H1 (cell line): ENCODE results near the gene CDCA5. TPM values are rescaled to one million over a fixed set of nuclear protein-coding genes. Genes with fewer than 3 reads are reported as not detected.
A peak's percentile ranks its signal among the peaks of the same experiment; 100 is the strongest.

Source experiments
- CTCF ChIA-PET: fragments of 300-600 bp; sonication (Branson Sonifier 250); formaldehyde crosslinking; loops from one replicate; lab custom pipeline; 2021; ENCODE audit not compliant: partially characterized antibody; lab: Charles Lee
- POLR2A ChIA-PET: fragments of 300-600 bp; sonication (Branson Sonifier 250); formaldehyde crosslinking; loops from one replicate; lab custom pipeline; 2021; ENCODE audit warnings: inconsistent platforms; ENCODE audit not compliant: partially characterized antibody; lab: Charles Lee
- DNase-seq, 2 experiments: peaks; one replicate each; pipeline versions ENCODE4 v3.0.0 to v3.0.0-alpha.2; 2010 to 2022; ENCODE audit warnings: low spot score in 2 of 2, low read depth in 1 of 2, mixed read lengths in 1 of 2
- FAIRE-seq: peaks from 2 replicates; lab custom pipeline; 2011; peaks lifted over from hg19 to GRCh38; lab: Jason Lieb, UNC
- H2AFZ ChIP-seq: 2 replicates; pipeline ENCODE4 v1.8.1; 2012; ENCODE audit warnings: low read length, inconsistent platforms
- H2AK5ac ChIP-seq: 2 replicates; pipeline ENCODE4 v1.6.1; 2013; ENCODE audit warnings: low read depth, low read length
- H2BK120ac ChIP-seq: replicated peaks from 2 replicates; pipeline ENCODE3; 2013; ENCODE audit warnings: low read depth, low read length, inconsistent platforms
- H2BK12ac ChIP-seq: 2 replicates; pipeline ENCODE4 v1.6.1; 2013; ENCODE audit warnings: low read depth, low read length
- H2BK15ac ChIP-seq: 2 replicates; pipeline ENCODE4 v1.6.1; 2013; ENCODE audit warnings: low read length
- H2BK20ac ChIP-seq: 2 replicates; pipeline ENCODE4 v1.6.1; 2013; ENCODE audit warnings: low read length
- H2BK5ac ChIP-seq: 2 replicates; pipeline ENCODE4 v1.6.1; 2013; ENCODE audit warnings: low read depth, low read length
- H3K14ac ChIP-seq: 2 replicates; pipeline ENCODE4 v1.6.1; 2013; ENCODE audit warnings: inconsistent platforms; ENCODE audit not compliant: insufficient read length
- H3K18ac ChIP-seq: 2 replicates; pipeline ENCODE4 v1.6.1; 2013; ENCODE audit warnings: low read length; ENCODE audit errors: extremely low read depth
- H3K23ac ChIP-seq: 2 replicates; pipeline ENCODE4 v1.6.1; 2013; ENCODE audit warnings: inconsistent platforms; ENCODE audit not compliant: insufficient read length
- H3K23me2 ChIP-seq: 2 replicates; pipeline ENCODE4 v1.6.1; 2013; ENCODE audit warnings: low read depth, low read length
- H3K27ac ChIP-seq: 2 replicates; pipeline ENCODE4 v1.6.1; 2011; ENCODE audit warnings: low read depth, low read length, inconsistent platforms
- H3K27me3 ChIP-seq, 4 experiments: replicated peaks in 1 of 4; 1 replicate in 1 of 4; 2 replicates in 3 of 4; pipeline versions ENCODE4 v1.6.1 to v1.8.1; 2011 to 2013; ENCODE audit warnings: low read length in 3 of 4, mild to moderate bottlenecking in 3 of 4, inconsistent platforms in 2 of 4, mixed read lengths in 2 of 4, moderate library complexity in 1 of 4; ENCODE audit not compliant: control insufficient read depth in 3 of 4, insufficient read depth in 3 of 4; ENCODE audit errors: extremely low read depth in 1 of 4
- H3K36me3 ChIP-seq, 4 experiments: 2 replicates each; pipeline versions ENCODE4 v1.6.1 to v1.8.1; 2011 to 2013; ENCODE audit warnings: mild to moderate bottlenecking in 4 of 4, low read length in 3 of 4, moderate library complexity in 2 of 4, control low read depth in 1 of 4, inconsistent platforms in 1 of 4; ENCODE audit not compliant: insufficient read depth in 4 of 4, control insufficient read depth in 2 of 4
- H3K4ac ChIP-seq: replicated peaks from 2 replicates; pipeline ENCODE3; 2013; ENCODE audit warnings: low read length, low read depth, mixed read lengths, inconsistent platforms; ENCODE audit not compliant: insufficient read length
- H3K4me1 ChIP-seq, 4 experiments: replicated peaks in 1 of 4; 1 replicate in 1 of 4; 2 replicates in 3 of 4; pipeline versions ENCODE4 v1.6.1 to v1.8.1; 2011 to 2013; ENCODE audit warnings: low read length in 3 of 4, inconsistent platforms in 2 of 4, mixed read lengths in 1 of 4; ENCODE audit not compliant: insufficient read depth in 4 of 4, control insufficient read depth in 3 of 4
- H3K4me2 ChIP-seq, 2 experiments: 2 replicates each; pipeline versions ENCODE4 v1.6.1 to v1.8.1; 2011 to 2013; ENCODE audit warnings: low read depth in 2 of 2, low read length in 2 of 2, control low read depth in 1 of 2, inconsistent platforms in 1 of 2, mild to moderate bottlenecking in 1 of 2; ENCODE audit not compliant: insufficient read depth in 1 of 2
- H3K4me3 ChIP-seq, 4 experiments: fragments of 200-600, 300-600 bp in 1 of 4; sonication (generic), shearing (Covaris generic), sonication (Bioruptor Twin) in 1 of 4; 2 replicates each; pipeline versions ENCODE4 v1.5.1 to v1.8.1; 2011 to 2016; ENCODE audit warnings: low read length in 4 of 4, low read depth in 3 of 4, control low read depth in 2 of 4, inconsistent platforms in 2 of 4, mild to moderate bottlenecking in 2 of 4, mixed read lengths in 1 of 4, moderate library complexity in 1 of 4; ENCODE audit not compliant: insufficient read depth in 2 of 4; ENCODE audit errors: extremely low read depth in 1 of 4
- H3K56ac ChIP-seq: replicated peaks from 2 replicates; pipeline ENCODE3; 2013; ENCODE audit warnings: low read depth, mild to moderate bottlenecking, mixed read lengths, low read length, inconsistent platforms; ENCODE audit not compliant: insufficient read length
- H3K79me1 ChIP-seq: 2 replicates; pipeline ENCODE4 v1.6.1; 2013; ENCODE audit warnings: low read depth, low read length, control low read depth
- H3K79me2 ChIP-seq, 2 experiments: 2 replicates each; pipeline versions ENCODE4 v1.6.1 to v1.8.1; 2012 to 2013; ENCODE audit warnings: low read length in 2 of 2, mild to moderate bottlenecking in 2 of 2, inconsistent platforms in 1 of 2; ENCODE audit not compliant: insufficient read depth in 2 of 2, control insufficient read depth in 1 of 2
- H3K9ac ChIP-seq, 4 experiments: replicated peaks in 1 of 4; 1 replicate in 1 of 4; 2 replicates in 3 of 4; pipeline versions ENCODE4 v1.6.1 to v1.8.1; 2011 to 2013; ENCODE audit warnings: low read depth in 3 of 4, low read length in 3 of 4, control low read depth in 2 of 4, mild to moderate bottlenecking in 2 of 4, moderate library complexity in 2 of 4, inconsistent platforms in 1 of 4; ENCODE audit errors: extremely low read depth in 1 of 4
- H3K9me3 ChIP-seq, 2 experiments: 2 replicates each; pipeline versions ENCODE4 v1.6.1 to v1.8.1; 2012 to 2013; ENCODE audit warnings: mild to moderate bottlenecking in 2 of 2, moderate library complexity in 2 of 2, control low read depth in 1 of 2, inconsistent platforms in 1 of 2, low read depth in 1 of 2, low read length in 1 of 2, mixed read lengths in 1 of 2; ENCODE audit not compliant: insufficient read depth in 2 of 2
- H4K20me1 ChIP-seq, 2 experiments: replicated peaks in 1 of 2; 2 replicates each; pipeline versions ENCODE3 to v1.8.1; 2011 to 2013; ENCODE audit warnings: inconsistent platforms in 2 of 2, low read length in 2 of 2, mild to moderate bottlenecking in 1 of 2; ENCODE audit not compliant: insufficient read depth in 2 of 2, control insufficient read depth in 1 of 2
- H4K5ac ChIP-seq: 2 replicates; pipeline ENCODE4 v1.6.1; 2013; ENCODE audit warnings: low read length, low read depth, mixed read lengths, inconsistent platforms; ENCODE audit not compliant: insufficient read length
- H4K8ac ChIP-seq: 2 replicates; pipeline ENCODE4 v1.8.0; 2013; ENCODE audit warnings: mild to moderate bottlenecking, moderate library complexity, low read length, inconsistent platforms; ENCODE audit not compliant: insufficient read depth; ENCODE audit errors: extremely low read depth
- H4K91ac ChIP-seq: replicated peaks from 2 replicates; pipeline ENCODE3; 2013; ENCODE audit warnings: low read length, mixed read lengths, inconsistent platforms; ENCODE audit not compliant: insufficient read length
- KDM1A ChIP-seq: fragments of 200-600, 300-600 bp; sonication (generic); IDR thresholded peaks from 2 replicates; pipeline ENCODE4 v1.7.1; 2016; ENCODE audit warnings: mild to moderate bottlenecking, low read length, borderline replicate concordance
- WGBS, 2 experiments: shearing (Covaris generic) in 1 of 2; methylation state at CpG; one replicate each; pipeline versions ENCODE4 v1.1.6 to v1.1.7; 2013 to 2015; ENCODE audit warnings: low lambda C conversion rate in 2 of 2, mixed read lengths in 2 of 2, inconsistent platforms in 1 of 2, low coverage in 1 of 2, missing lambda C conversion rate in 1 of 2; ENCODE audit not compliant: insufficient replicate concordance in 2 of 2, insufficient coverage in 1 of 2, insufficient read length in 1 of 2; ENCODE audit errors: extremely low coverage in 1 of 2, missing lambda C conversion rate in 1 of 2; 5-methylcytosine and 5-hydroxymethylcytosine counted together
- polyA plus RNA-seq, 7 experiments: library from polyadenylated mRNA; depleted of rRNA in 3 of 7; stranded (reverse) in 5 of 7; unstranded in 2 of 7; fragments of >200 nt in 5 of 7; fragments of 200-250 nt in 2 of 7; gene quantifications; 1 replicate in 5 of 7; 2 replicates in 1 of 7; 4 replicates in 1 of 7; pipeline versions ENCODE4 v1.2.1 to v1.2.3, GENCODE V29; 2011 to 2013; ENCODE audit warnings: missing spikeins in 2 of 7, mixed read lengths in 2 of 7
- total RNA-seq: library from RNA; stranded (reverse); fragmentation: NEBNext Ultra II Directional; extraction: Animal tissue kit (Norgen Biotek cat#: 25700); gene quantifications from 2 replicates; pipeline ENCODE4 v1.2.1, GENCODE V29; 2021
- TF ChIP-seq, protein P1 (sequence below), 3 experiments: IDR thresholded peaks; 1 replicate in 2 of 3; 2 replicates in 1 of 3; pipeline versions ENCODE4 v1.5.1 to v1.6.1; 2011; ENCODE audit warnings: low read length in 3 of 3, mild to moderate bottlenecking in 3 of 3, inconsistent platforms in 2 of 3, low read depth in 1 of 3, moderate library complexity in 1 of 3; ENCODE audit not compliant: insufficient read depth in 1 of 3; ENCODE audit errors: control extremely low read depth in 1 of 3

The CDCA5 gene
- total and polyA plus RNA-seq, 2 of the 8 experiments (the other 6 are each of a cell fraction or from before 2014, with no cell fraction given), result 39.2 to 87.0 TPM

DNA sequence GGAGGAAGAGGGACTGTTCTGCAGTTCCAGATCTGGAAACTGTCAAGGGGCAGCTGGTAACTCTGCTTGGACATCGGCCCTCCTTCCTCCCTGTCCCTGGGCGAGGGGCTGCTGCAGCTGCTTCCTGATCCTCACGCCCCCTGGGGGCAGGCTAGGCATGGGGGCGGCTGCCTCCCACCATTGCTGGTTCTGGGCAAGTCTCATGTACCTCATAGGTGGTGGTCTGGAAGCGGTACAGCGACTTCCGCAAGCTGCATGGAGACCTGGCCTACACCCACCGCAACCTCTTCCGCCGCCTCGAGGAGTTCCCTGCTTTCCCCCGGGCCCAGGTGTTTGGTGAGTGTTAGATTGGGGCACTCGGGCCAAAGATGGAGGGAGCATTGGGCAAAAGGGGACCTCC is 51.6 kb downstream of the CDCA5 start:
- no peaks in the 10 kb centered on the region for H3K27me3 ChIP-seq
- no peak overlapping the region for H4K91ac ChIP-seq
- no peak for FAIRE-seq
- ChIA-PET POLR2A (interaction anchor here (1.8 kb wide), 2 partner anchors 9 to 48 kb away, joined by 4 to 10 read pairs; partner anchors contain the start of gene SAC3D1), CTCF (interaction anchor here (0.7 to 3.1 kb wide), 4 partner anchors 19 to 45 kb away, joined by 3 to 12 read pairs (median 5); partner anchors contain the start of gene ARL2)
- H3K23me2 ChIP-seq, result no peaks in the 10 kb centered on the region
- no peaks in the 10 kb centered on the region; a peak in 2 of 8 replicates for H3K36me3 ChIP-seq
- no peaks in the 10 kb centered on the region for H3K79me1 ChIP-seq
- no peak overlapping the region for H3K4ac ChIP-seq
- H3K56ac ChIP-seq, result no peak overlapping the region
- H3K27ac ChIP-seq, result no peak overlapping the region
- no peak overlapping the region for H2BK5ac ChIP-seq
- H3K23ac ChIP-seq, result no peak overlapping the region
- no peak overlapping the region for H3K18ac ChIP-seq
- no peak overlapping the region for H3K4me3 ChIP-seq
- TF ChIP-seq, protein P1, sequence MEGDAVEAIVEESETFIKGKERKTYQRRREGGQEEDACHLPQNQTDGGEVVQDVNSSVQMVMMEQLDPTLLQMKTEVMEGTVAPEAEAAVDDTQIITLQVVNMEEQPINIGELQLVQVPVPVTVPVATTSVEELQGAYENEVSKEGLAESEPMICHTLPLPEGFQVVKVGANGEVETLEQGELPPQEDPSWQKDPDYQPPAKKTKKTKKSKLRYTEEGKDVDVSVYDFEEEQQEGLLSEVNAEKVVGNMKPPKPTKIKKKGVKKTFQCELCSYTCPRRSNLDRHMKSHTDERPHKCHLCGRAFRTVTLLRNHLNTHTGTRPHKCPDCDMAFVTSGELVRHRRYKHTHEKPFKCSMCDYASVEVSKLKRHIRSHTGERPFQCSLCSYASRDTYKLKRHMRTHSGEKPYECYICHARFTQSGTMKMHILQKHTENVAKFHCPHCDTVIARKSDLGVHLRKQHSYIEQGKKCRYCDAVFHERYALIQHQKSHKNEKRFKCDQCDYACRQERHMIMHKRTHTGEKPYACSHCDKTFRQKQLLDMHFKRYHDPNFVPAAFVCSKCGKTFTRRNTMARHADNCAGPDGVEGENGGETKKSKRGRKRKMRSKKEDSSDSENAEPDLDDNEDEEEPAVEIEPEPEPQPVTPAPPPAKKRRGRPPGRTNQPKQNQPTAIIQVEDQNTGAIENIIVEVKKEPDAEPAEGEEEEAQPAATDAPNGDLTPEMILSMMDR (IDR thresholded peaks at IDR 0.05; ENCODE audit: control extremely low read depth in 1 of 3, insufficient read depth in 1 of 3, low read depth in 1 of 3, low read length in 3 of 3), result peak in 1 of 3 experiments; percentile 4; a peak in 1 of 4 replicates
- no peak for TF ChIP-seq KDM1A
- H2BK12ac ChIP-seq, result no peak overlapping the region
- H3K9ac ChIP-seq, result no peak overlapping the region
- H3K14ac ChIP-seq, result no peak overlapping the region
- no peak overlapping the region for H2AK5ac ChIP-seq
- H2BK15ac ChIP-seq, result no peak overlapping the region
- H2BK20ac ChIP-seq, result no peak overlapping the region
- H3K4me2 ChIP-seq, result no peak overlapping the region
- H4K5ac ChIP-seq, result no peak overlapping the region
- H4K8ac ChIP-seq, result no peak overlapping the region
- H2AFZ ChIP-seq, result no peak overlapping the region
- DNase-seq, result no peak
- 87% methylated on average over 13 of the region's 13 CpGs; no CpG with 5 or more reads in 1 of the 2 experiments for WGBS, 2 experiments
- no peaks in the 10 kb centered on the region for H4K20me1 ChIP-seq
- H3K79me2 ChIP-seq, result no peaks in the 10 kb centered on the region
- H2BK120ac ChIP-seq, result no peak overlapping the region
- no peaks in the 10 kb centered on the region for H3K9me3 ChIP-seq
- no peaks in the 10 kb centered on the region; a peak in 2 of 7 replicates for H3K4me1 ChIP-seq
